Natural killer cell treated with Interleukin-12 subunit alpha and Interleukin-12 subunit beta and Interleukin-15 and Interleukin-18, amount 100 ng/mL, for 72 hours (primary cell): Measurements from ENCODE around the gene DOHH. TPM values are rescaled to one million over a fixed set of nuclear protein-coding genes. Genes with fewer than 3 reads are reported as not detected.
A peak's percentile ranks its signal among the peaks of the same experiment; 100 is the strongest.

Experiments
- ATAC-seq, 2 donors: fragments of 150-1000 bp; cut with Tn5 transposase in 1 of 2; sonication (Bioruptor Pico), chemical (Tn5 transposase) in 1 of 2; 2 replicates each; pipeline ENCODE4 v1.10.0; 2021
- DNase-seq: peaks from one replicate; pipeline ENCODE4 v3.0.0; 2022; ENCODE audit warnings: low spot score
- H3K27ac Mint-ChIP-seq, 2 donors: 1 replicate in 1 of 2; 2 replicates in 1 of 2; pipeline ENCODE4 v1.8.0; 2022; ENCODE audit warnings: mixed read lengths in 2 of 2, mild to moderate bottlenecking in 1 of 2, moderate library complexity in 1 of 2
- H3K27me3 Mint-ChIP-seq, 2 donors: 1 replicate in 1 of 2; 2 replicates in 1 of 2; pipeline ENCODE4 v1.8.0; 2022; ENCODE audit warnings: mixed read lengths in 2 of 2
- H3K36me3 Mint-ChIP-seq: one replicate; pipeline ENCODE4 v1.8.0; 2022; ENCODE audit warnings: mixed read lengths
- H3K4me1 Mint-ChIP-seq, 2 donors: 1 replicate in 1 of 2; 2 replicates in 1 of 2; pipeline ENCODE4 v1.8.0; 2022; ENCODE audit warnings: low read depth in 2 of 2, mixed read lengths in 2 of 2, mild to moderate bottlenecking in 1 of 2
- H3K4me3 Mint-ChIP-seq: one replicate; pipeline ENCODE4 v1.8.0; 2022; ENCODE audit warnings: mixed read lengths
- H3K9me3 Mint-ChIP-seq: 2 replicates; pipeline ENCODE4 v1.8.0; 2022; ENCODE audit warnings: mixed read lengths
- total RNA-seq, 2 donors: library from RNA; stranded (reverse); gene quantifications; one replicate each; pipeline ENCODE4 v1.2.3, GENCODE V29; 2022

Gene DOHH, protein sequence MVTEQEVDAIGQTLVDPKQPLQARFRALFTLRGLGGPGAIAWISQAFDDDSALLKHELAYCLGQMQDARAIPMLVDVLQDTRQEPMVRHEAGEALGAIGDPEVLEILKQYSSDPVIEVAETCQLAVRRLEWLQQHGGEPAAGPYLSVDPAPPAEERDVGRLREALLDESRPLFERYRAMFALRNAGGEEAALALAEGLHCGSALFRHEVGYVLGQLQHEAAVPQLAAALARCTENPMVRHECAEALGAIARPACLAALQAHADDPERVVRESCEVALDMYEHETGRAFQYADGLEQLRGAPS
- total RNA-seq, result 10 to 100 TPM; 16.1 to 28.6 TPM

DNA sequence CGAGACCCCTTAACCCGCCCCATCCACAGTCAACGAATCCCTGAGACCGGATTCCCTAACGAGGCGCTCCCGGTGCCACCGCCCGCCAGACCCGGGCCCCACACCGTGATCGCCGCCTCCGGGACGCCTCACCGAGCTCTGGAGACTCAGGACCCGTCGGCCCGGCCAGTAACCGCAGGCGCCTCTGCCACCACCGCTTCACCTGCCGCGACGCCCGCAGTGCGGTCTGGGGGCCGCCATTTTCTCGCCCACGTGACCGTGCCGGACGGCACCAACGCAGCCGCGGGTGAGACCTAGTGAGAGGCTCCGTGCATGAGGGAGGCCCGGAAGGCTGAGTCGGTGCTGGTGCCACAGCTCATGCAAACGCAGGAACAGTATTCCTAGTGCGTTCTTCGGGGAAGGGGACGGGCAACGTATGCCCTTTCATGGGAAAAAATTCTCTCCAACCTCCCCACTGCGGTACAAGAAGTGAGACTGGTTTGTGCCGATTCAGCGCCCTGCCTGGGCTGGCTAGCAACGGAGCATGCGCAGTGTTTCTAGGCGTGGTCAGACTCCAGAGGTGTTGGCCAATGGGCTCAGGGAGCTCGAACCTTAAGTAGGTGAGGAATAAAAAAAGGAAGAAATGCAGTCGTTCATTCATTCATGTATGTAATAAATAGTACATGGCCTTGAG is at the start of gene DOHH:
DOHH (minus strand) TSS at position 246 of the 673 bp plus-strand sequence. CDS start 3,860 bp downstream, outside the sequence.
- no peaks in the 10 kb centered on the region for H3K27me3 Mint-ChIP-seq

DNA sequence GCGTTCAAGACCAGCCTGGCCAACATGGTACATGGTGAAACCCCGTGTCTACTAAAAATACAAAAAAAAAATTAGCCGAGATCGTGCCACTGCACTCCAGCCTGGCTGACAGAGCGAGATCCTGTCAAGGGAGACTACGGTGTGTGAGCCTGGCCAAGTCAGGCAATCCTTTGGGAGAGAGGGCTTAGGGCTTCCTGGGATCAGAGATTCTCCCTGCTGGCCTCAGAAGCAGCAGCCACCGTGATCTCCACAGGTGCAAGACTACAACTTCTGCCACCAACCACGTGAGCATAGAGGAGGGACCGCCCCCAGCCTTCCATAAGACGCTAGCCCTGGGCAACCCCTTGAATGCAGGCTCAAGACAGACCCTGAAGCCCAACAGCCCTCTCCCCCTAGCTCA is 49.3 kb upstream of the DOHH start:
- Mint-ChIP-seq H3K9me3 (no peaks in the 10 kb centered on the region), H3K27me3 (no peaks in the 10 kb centered on the region), H3K4me3 (no peak overlapping the region), H3K36me3 (no peaks in the 10 kb centered on the region), H3K27ac (no peak overlapping the region), H3K4me1 (peaks cover 4 to 25% of the 10 kb centered on the region in 2 donors)
- ATAC-seq, result no peak
- DNase-seq, result no peak

More for the DNA sequence above, at the start of gene DOHH:
- Mint-ChIP-seq H3K4me3 (peak within 1 kb of the TSS; percentile 98), H3K27ac (peak within 1 kb of the TSS; percentile 98 to 99), H3K9me3 (no peaks in the 10 kb centered on the region), H3K4me1 (peaks cover 25 to 31% of the 10 kb centered on the region in 2 donors), H3K36me3 (no peaks in the 10 kb centered on the region)
- ATAC-seq (peak; percentile 93 to 95), DNase-seq (peak; percentile 94)

GRCh38 chr19:3548606-3549005 is 48.1 kb upstream of the DOHH start:
- no peak for ATAC-seq

DNA sequence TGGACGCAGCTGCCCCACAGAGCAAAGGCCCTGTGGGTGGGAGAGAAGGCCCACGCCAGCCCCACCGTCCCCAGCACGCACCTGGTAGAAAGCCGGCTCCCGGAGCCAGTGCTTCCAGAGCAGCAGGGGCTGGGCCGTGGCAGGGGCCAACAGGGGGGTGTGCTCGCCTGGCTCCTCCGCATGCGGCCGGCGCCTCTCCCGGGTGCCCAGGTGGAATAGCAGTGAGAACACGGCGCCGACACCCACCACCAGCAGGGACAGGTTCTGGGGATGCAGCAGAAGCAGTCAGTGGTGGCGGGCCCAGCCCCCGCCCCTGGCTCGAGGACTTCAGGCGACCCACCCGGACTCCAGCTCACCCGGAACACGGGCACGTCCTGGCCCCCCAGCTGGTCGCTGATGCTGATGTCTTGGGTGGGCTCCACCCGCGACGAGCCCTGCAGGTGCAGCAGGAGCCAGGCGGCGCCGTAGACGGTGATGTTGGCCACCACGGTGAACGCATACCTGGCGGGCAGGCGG is 47.4 kb upstream of the DOHH start:
- no peak for ATAC-seq
- Mint-ChIP-seq H3K9me3 (no peaks in the 10 kb centered on the region), H3K36me3 (no peaks in the 10 kb centered on the region), H3K27me3 (no peaks in the 10 kb centered on the region), H3K27ac (no peak overlapping the region), H3K4me3 (no peak overlapping the region), H3K4me1 (peaks cover 0 to 21% of the 10 kb centered on the region in 2 donors)
- no peak for DNase-seq

More at GRCh38 chr19:3548606-3549005, 48.1 kb upstream of the DOHH start:
- no peaks in the 10 kb centered on the region for H3K27me3 Mint-ChIP-seq
- no peak for DNase-seq
- no peak overlapping the region for H3K27ac Mint-ChIP-seq
- no peaks in the 10 kb centered on the region for H3K9me3 Mint-ChIP-seq
- H3K4me3 Mint-ChIP-seq, result no peak overlapping the region
- no peaks in the 10 kb centered on the region for H3K36me3 Mint-ChIP-seq
- H3K4me1 Mint-ChIP-seq, result peaks cover 0 to 21% of the 10 kb centered on the region in 2 donors

GRCh38 chr19:3547301-3547731 is 46.8 kb upstream of the DOHH start:
- Mint-ChIP-seq H3K4me1 (peaks cover 0 to 21% of the 10 kb centered on the region in 2 donors), H3K27ac (no peak overlapping the region), H3K9me3 (no peaks in the 10 kb centered on the region), H3K27me3 (no peaks in the 10 kb centered on the region), H3K4me3 (no peak overlapping the region), H3K36me3 (no peaks in the 10 kb centered on the region)
- ATAC-seq (no peak), DNase-seq (no peak)

DNA sequence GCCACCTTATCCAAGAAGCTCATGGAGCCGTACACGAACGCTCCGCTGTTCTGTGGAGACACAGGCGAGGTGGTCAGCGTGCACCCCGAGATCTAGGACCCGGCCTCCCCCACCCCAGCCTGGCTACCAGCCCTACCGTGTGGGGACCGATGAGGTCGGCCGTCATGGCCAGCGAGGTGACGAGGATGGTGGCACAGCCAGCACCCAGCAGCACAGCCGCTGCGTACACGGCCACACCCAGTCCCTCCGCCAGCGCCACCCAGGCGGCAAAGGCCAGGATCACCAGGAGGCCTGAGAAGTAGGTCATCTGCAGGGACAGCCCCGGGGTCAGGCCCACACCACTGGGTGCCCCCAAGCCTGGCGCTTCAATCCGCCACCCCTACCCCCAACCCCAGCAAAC is 45.6 kb upstream of the DOHH start:
- H3K4me3 Mint-ChIP-seq, result no peak overlapping the region
- H3K4me1 Mint-ChIP-seq, result peaks cover 0 to 15% of the 10 kb centered on the region in 2 donors
- H3K36me3 Mint-ChIP-seq, result no peaks in the 10 kb centered on the region
- no peak for DNase-seq
- H3K9me3 Mint-ChIP-seq, result no peaks in the 10 kb centered on the region
- H3K27me3 Mint-ChIP-seq, result no peaks in the 10 kb centered on the region
- H3K27ac Mint-ChIP-seq, result no peak overlapping the region
- no peak for ATAC-seq

- peak in 1 of 2 donors; percentile 3 for ATAC-seq
These were observed 45.2 kb upstream of the DOHH start for GRCh38 chr19:3545669-3546034.

DNA sequence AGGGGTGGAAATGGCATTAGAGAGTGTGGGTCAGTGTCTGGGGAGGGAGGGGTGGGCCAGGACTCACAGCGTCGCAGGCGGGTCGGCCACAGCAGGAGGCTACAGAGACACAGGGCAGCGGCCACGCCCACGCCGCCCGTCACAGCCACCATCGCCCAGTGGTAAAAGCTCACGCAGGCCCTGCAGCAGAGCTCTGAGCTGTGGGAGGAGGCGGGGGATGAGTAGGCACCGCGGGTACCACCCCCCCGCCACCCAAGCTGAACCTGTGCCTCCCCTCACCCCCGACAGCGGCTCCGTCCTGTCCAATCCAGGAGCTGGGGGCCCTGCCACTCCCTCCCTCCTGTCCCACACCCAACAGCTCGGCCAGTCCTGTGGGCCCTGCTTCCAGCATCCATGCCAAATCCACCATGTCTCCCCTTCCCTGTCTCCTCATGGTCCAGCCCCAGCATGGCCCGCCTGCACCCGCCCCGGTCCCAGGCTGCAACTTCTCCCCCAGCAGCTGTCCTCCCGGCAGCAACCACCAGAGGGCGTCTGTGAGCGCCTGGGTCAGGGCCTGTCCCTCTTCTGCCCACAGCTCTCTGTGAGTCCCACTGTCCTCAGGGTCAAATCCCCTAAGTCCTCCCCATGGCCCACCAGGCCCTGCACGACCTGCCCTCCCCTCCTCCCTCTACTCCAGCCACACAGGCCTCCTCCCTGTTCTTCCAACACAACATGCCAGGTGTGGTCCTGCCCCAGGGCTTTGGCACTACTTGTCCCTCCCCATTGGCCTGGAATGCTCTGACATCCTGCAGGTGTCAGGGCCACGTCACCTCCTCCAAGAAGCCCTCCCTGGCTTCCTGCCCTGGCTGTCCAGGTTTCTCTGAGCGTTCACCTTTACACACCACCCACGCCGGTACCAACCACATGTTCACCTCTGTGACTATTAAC is 44.5 kb upstream of the DOHH start:
- Mint-ChIP-seq H3K4me1 (peaks cover 0 to 12% of the 10 kb centered on the region in 2 donors), H3K9me3 (no peaks in the 10 kb centered on the region), H3K27ac (no peak overlapping the region), H3K36me3 (no peaks in the 10 kb centered on the region), H3K27me3 (no peaks in the 10 kb centered on the region), H3K4me3 (no peak overlapping the region)
- DNase-seq (no peak), ATAC-seq (peak; percentile 71 to 78)

More at GRCh38 chr19:3545669-3546034, 45.2 kb upstream of the DOHH start:
- H3K27me3 Mint-ChIP-seq, result no peaks in the 10 kb centered on the region
- no peaks in the 10 kb centered on the region for H3K36me3 Mint-ChIP-seq
- H3K9me3 Mint-ChIP-seq, result no peaks in the 10 kb centered on the region
- no peak overlapping the region for H3K27ac Mint-ChIP-seq
- DNase-seq, result no peak
- peaks cover 0 to 12% of the 10 kb centered on the region in 2 donors for H3K4me1 Mint-ChIP-seq
- H3K4me3 Mint-ChIP-seq, result no peak overlapping the region

DNA sequence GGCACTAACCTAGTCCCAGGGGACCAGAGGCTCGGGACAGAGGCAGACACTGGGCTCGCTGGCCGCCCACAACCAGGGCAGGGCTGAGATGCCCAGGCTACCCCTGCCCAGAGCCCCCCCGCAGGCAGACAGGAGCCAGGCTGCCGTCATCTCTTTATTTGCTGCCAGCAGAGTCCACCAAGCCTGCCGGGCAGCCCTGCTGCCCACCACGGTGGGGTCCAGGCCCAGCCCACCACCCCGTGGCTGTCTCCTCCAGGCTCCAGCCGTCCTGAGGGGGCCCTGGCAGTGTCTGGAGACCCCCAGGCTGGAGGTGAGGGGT is 43.5 kb upstream of the DOHH start:
- Mint-ChIP-seq H3K36me3 (no peaks in the 10 kb centered on the region), H3K27ac (no peak overlapping the region), H3K27me3 (no peaks in the 10 kb centered on the region), H3K4me1 (peaks cover 0 to 12% of the 10 kb centered on the region in 2 donors), H3K4me3 (no peak overlapping the region), H3K9me3 (no peaks in the 10 kb centered on the region)
- ATAC-seq, result no peak
- DNase-seq, result no peak

DNA sequence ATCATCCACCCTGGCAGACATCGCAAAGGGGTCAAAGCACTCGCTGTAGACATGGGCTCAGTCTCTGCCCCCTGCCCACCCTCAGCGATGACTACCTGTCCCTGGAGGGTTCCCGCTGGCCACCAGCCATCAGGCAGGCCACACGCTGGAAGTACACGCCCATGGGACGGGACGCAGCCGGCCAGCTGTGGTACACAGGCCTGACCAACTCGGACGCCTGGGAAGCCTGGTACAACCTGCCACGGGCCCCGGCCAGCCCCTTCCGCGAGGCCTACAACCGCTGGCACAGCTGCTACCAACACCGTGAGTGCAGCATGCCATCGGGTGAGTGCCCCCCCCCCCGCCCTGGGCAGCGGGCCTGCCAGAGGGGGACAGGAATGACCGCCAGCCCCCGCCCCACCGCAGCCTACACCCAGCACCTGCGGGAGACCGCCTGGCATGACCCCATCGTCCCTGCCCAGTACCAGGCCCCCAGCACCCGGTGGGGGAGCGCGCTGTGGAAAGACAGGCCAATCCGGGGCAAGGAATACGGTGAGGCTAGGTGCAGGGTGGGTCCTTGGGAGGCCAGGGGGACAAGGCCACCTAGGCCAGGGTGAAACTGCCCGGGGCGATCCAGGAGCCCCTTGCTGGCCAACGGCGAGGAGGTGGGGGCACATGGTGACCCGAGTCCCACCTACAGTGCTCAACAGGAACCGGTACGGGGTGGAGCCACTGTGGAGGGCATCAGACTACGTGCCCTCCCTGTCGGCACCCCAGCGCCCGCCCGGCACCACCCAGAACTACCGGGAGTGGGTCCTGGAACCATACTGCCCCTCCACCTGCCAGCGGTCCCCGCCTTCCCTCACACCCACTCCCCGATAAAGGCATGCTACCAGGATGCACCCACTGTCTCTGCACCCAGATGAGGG is 42.9 kb upstream of the DOHH start:
- Mint-ChIP-seq H3K4me1 (peaks cover 0 to 14% of the 10 kb centered on the region in 2 donors), H3K27me3 (no peaks in the 10 kb centered on the region), H3K27ac (no peak overlapping the region), H3K4me3 (no peak overlapping the region), H3K9me3 (no peaks in the 10 kb centered on the region), H3K36me3 (no peaks in the 10 kb centered on the region)
- DNase-seq (no peak), ATAC-seq (no peak)

DNA sequence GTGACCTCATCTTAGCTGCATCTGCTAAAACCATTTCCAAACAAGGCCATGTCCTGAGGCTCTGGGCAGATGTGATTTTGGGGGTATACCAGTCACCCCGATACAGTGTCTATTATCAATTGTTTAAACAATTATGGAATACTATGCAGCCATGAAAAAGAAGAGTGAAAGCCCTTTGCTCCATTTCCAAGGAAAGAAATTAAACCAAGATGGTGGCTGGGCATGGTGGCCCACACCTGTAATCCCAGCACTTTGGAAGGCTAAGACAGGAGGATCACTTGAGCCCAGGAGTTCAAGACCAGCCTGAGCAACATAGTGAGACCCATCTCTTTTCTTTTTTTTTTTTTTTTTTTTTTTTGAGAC is 39.3 kb upstream of the DOHH start:
- H3K27me3 Mint-ChIP-seq, result no peaks in the 10 kb centered on the region
- peaks cover 0 to 4% of the 10 kb centered on the region in 2 donors for H3K4me1 Mint-ChIP-seq
- ATAC-seq, result no peak
- H3K4me3 Mint-ChIP-seq, result no peak overlapping the region
- no peak overlapping the region for H3K27ac Mint-ChIP-seq
- H3K36me3 Mint-ChIP-seq, result no peaks in the 10 kb centered on the region
- H3K9me3 Mint-ChIP-seq, result no peaks in the 10 kb centered on the region
- DNase-seq, result no peak

DNA sequence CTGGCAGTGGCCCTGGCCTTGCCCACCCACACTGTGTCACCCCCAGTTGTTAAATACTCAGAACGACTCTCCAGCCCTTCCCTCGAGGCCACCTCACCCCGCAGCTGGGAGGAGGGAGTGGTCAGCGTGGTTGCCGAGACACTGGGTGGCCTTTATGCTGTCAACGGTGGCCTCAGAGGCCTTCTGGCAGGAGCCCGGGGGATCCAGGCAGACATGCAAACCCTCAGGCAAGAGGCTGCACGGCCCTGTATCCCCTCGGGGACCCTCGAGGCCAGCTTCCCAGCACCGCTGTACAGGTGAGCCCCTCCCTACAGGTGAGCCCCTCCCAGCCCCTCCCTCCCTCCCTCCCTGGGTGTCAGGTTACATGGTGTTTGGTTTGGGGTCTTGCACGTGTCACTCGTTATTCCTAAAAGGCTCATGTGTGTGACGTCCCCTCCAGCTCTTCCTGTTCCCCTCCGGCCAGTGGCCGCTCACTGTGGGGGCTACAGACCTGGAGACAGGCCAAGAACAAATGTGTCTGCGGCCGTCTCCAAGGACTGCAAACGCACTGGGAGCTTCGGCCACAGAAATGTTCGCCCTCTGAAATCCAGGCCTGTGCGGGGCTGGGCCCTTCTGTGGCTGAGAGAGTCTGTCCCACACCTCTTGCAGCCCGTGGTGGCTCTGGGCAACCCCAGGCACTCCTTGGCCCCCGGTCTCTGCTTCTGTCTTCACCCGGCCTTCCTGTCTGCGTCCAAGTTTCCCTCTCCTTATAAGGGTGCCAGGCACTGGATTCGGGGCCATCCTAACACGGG is 38.7 kb upstream of the DOHH start, which contains the start of gene TEKTIP1:
TEKTIP1 (plus strand) TSS at position 210 of the 791 bp plus-strand sequence; CDS start at position 214, 4 bp downstream.
- Mint-ChIP-seq H3K27me3 (no peaks in the 10 kb centered on the region), H3K4me3 (no peak within 1 kb of the TSS), H3K36me3 (no peaks in the 10 kb centered on the region), H3K4me1 (peaks cover 0 to 4% of the 10 kb centered on the region in 2 donors), H3K27ac (no peak within 1 kb of the TSS), H3K9me3 (no peaks in the 10 kb centered on the region)
- ATAC-seq, result no peak
- DNase-seq, result no peak
